Neural progenitor cell (in vitro differentiated cells): ENCODE results near the gene RPA1.

Source experiments
- CTCF ChIP-seq: fragments of 200-600 bp; sonication (generic); IDR thresholded peaks from 2 replicates; pipeline ENCODE4 v1.5.1; 2017; ENCODE audit warnings: antibody characterized with exemption, mild to moderate bottlenecking
- EZH2phosphoT487 ChIP-seq: fragments of 200-600 bp; sonication (generic); IDR thresholded peaks from 2 replicates; pipeline ENCODE4 v1.6.1; 2017; ENCODE audit warnings: antibody characterized with exemption

GRCh38 chr17:1787301-1787902, 42.4 kb upstream of the RPA1 start:
- TF ChIP-seq CTCF (no peak), EZH2phosphoT487 (no peak)
